H1 (cell line): Measurements from ENCODE around the gene TMEM18. TPM values are rescaled to one million over a fixed set of nuclear protein-coding genes. Genes with fewer than 3 reads are reported as not detected.

Source experiments
- CTCF ChIA-PET: fragments of 300-600 bp; sonication (Branson Sonifier 250); formaldehyde crosslinking; loops from one replicate; lab custom pipeline; 2021; ENCODE audit not compliant: partially characterized antibody; lab: Charles Lee
- POLR2A ChIA-PET: fragments of 300-600 bp; sonication (Branson Sonifier 250); formaldehyde crosslinking; loops from one replicate; lab custom pipeline; 2021; ENCODE audit warnings: inconsistent platforms; ENCODE audit not compliant: partially characterized antibody; lab: Charles Lee
- DNase-seq, 2 experiments: peaks; one replicate each; pipeline versions ENCODE4 v3.0.0 to v3.0.0-alpha.2; 2010 to 2022; ENCODE audit warnings: low spot score in 2 of 2, low read depth in 1 of 2, mixed read lengths in 1 of 2
- FAIRE-seq: peaks from 2 replicates; lab custom pipeline; 2011; peaks lifted over from hg19 to GRCh38; lab: Jason Lieb, UNC
- H2AFZ ChIP-seq: 2 replicates; pipeline ENCODE4 v1.8.1; 2012; ENCODE audit warnings: low read length, inconsistent platforms
- H2AK5ac ChIP-seq: 2 replicates; pipeline ENCODE4 v1.6.1; 2013; ENCODE audit warnings: low read depth, low read length
- H2BK120ac ChIP-seq: replicated peaks from 2 replicates; pipeline ENCODE3; 2013; ENCODE audit warnings: low read depth, low read length, inconsistent platforms
- H2BK12ac ChIP-seq: 2 replicates; pipeline ENCODE4 v1.6.1; 2013; ENCODE audit warnings: low read depth, low read length
- H2BK15ac ChIP-seq: 2 replicates; pipeline ENCODE4 v1.6.1; 2013; ENCODE audit warnings: low read length
- H2BK20ac ChIP-seq: 2 replicates; pipeline ENCODE4 v1.6.1; 2013; ENCODE audit warnings: low read length
- H2BK5ac ChIP-seq: 2 replicates; pipeline ENCODE4 v1.6.1; 2013; ENCODE audit warnings: low read depth, low read length
- H3K14ac ChIP-seq: 2 replicates; pipeline ENCODE4 v1.6.1; 2013; ENCODE audit warnings: inconsistent platforms; ENCODE audit not compliant: insufficient read length
- H3K18ac ChIP-seq: 2 replicates; pipeline ENCODE4 v1.6.1; 2013; ENCODE audit warnings: low read length; ENCODE audit errors: extremely low read depth
- H3K23ac ChIP-seq: 2 replicates; pipeline ENCODE4 v1.6.1; 2013; ENCODE audit warnings: inconsistent platforms; ENCODE audit not compliant: insufficient read length
- H3K23me2 ChIP-seq: 2 replicates; pipeline ENCODE4 v1.6.1; 2013; ENCODE audit warnings: low read depth, low read length
- H3K27ac ChIP-seq: 2 replicates; pipeline ENCODE4 v1.6.1; 2011; ENCODE audit warnings: low read depth, low read length, inconsistent platforms
- H3K27me3 ChIP-seq, 4 experiments: replicated peaks in 1 of 4; 1 replicate in 1 of 4; 2 replicates in 3 of 4; pipeline versions ENCODE4 v1.6.1 to v1.8.1; 2011 to 2013; ENCODE audit warnings: low read length in 3 of 4, mild to moderate bottlenecking in 3 of 4, inconsistent platforms in 2 of 4, mixed read lengths in 2 of 4, moderate library complexity in 1 of 4; ENCODE audit not compliant: control insufficient read depth in 3 of 4, insufficient read depth in 3 of 4; ENCODE audit errors: extremely low read depth in 1 of 4
- H3K36me3 ChIP-seq, 4 experiments: 2 replicates each; pipeline versions ENCODE4 v1.6.1 to v1.8.1; 2011 to 2013; ENCODE audit warnings: mild to moderate bottlenecking in 4 of 4, low read length in 3 of 4, moderate library complexity in 2 of 4, control low read depth in 1 of 4, inconsistent platforms in 1 of 4; ENCODE audit not compliant: insufficient read depth in 4 of 4, control insufficient read depth in 2 of 4
- H3K4ac ChIP-seq: replicated peaks from 2 replicates; pipeline ENCODE3; 2013; ENCODE audit warnings: low read length, low read depth, mixed read lengths, inconsistent platforms; ENCODE audit not compliant: insufficient read length
- H3K4me1 ChIP-seq, 4 experiments: replicated peaks in 1 of 4; 1 replicate in 1 of 4; 2 replicates in 3 of 4; pipeline versions ENCODE4 v1.6.1 to v1.8.1; 2011 to 2013; ENCODE audit warnings: low read length in 3 of 4, inconsistent platforms in 2 of 4, mixed read lengths in 1 of 4; ENCODE audit not compliant: insufficient read depth in 4 of 4, control insufficient read depth in 3 of 4
- H3K4me2 ChIP-seq, 2 experiments: 2 replicates each; pipeline versions ENCODE4 v1.6.1 to v1.8.1; 2011 to 2013; ENCODE audit warnings: low read depth in 2 of 2, low read length in 2 of 2, control low read depth in 1 of 2, inconsistent platforms in 1 of 2, mild to moderate bottlenecking in 1 of 2; ENCODE audit not compliant: insufficient read depth in 1 of 2
- H3K4me3 ChIP-seq, 4 experiments: fragments of 200-600, 300-600 bp in 1 of 4; sonication (generic), shearing (Covaris generic), sonication (Bioruptor Twin) in 1 of 4; 2 replicates each; pipeline versions ENCODE4 v1.5.1 to v1.8.1; 2011 to 2016; ENCODE audit warnings: low read length in 4 of 4, low read depth in 3 of 4, control low read depth in 2 of 4, inconsistent platforms in 2 of 4, mild to moderate bottlenecking in 2 of 4, mixed read lengths in 1 of 4, moderate library complexity in 1 of 4; ENCODE audit not compliant: insufficient read depth in 2 of 4; ENCODE audit errors: extremely low read depth in 1 of 4
- H3K56ac ChIP-seq: replicated peaks from 2 replicates; pipeline ENCODE3; 2013; ENCODE audit warnings: low read depth, mild to moderate bottlenecking, mixed read lengths, low read length, inconsistent platforms; ENCODE audit not compliant: insufficient read length
- H3K79me1 ChIP-seq: 2 replicates; pipeline ENCODE4 v1.6.1; 2013; ENCODE audit warnings: low read depth, low read length, control low read depth
- H3K79me2 ChIP-seq, 2 experiments: 2 replicates each; pipeline versions ENCODE4 v1.6.1 to v1.8.1; 2012 to 2013; ENCODE audit warnings: low read length in 2 of 2, mild to moderate bottlenecking in 2 of 2, inconsistent platforms in 1 of 2; ENCODE audit not compliant: insufficient read depth in 2 of 2, control insufficient read depth in 1 of 2
- H3K9ac ChIP-seq, 4 experiments: replicated peaks in 1 of 4; 1 replicate in 1 of 4; 2 replicates in 3 of 4; pipeline versions ENCODE4 v1.6.1 to v1.8.1; 2011 to 2013; ENCODE audit warnings: low read depth in 3 of 4, low read length in 3 of 4, control low read depth in 2 of 4, mild to moderate bottlenecking in 2 of 4, moderate library complexity in 2 of 4, inconsistent platforms in 1 of 4; ENCODE audit errors: extremely low read depth in 1 of 4
- H3K9me3 ChIP-seq, 2 experiments: 2 replicates each; pipeline versions ENCODE4 v1.6.1 to v1.8.1; 2012 to 2013; ENCODE audit warnings: mild to moderate bottlenecking in 2 of 2, moderate library complexity in 2 of 2, control low read depth in 1 of 2, inconsistent platforms in 1 of 2, low read depth in 1 of 2, low read length in 1 of 2, mixed read lengths in 1 of 2; ENCODE audit not compliant: insufficient read depth in 2 of 2
- H4K20me1 ChIP-seq, 2 experiments: replicated peaks in 1 of 2; 2 replicates each; pipeline versions ENCODE3 to v1.8.1; 2011 to 2013; ENCODE audit warnings: inconsistent platforms in 2 of 2, low read length in 2 of 2, mild to moderate bottlenecking in 1 of 2; ENCODE audit not compliant: insufficient read depth in 2 of 2, control insufficient read depth in 1 of 2
- H4K5ac ChIP-seq: 2 replicates; pipeline ENCODE4 v1.6.1; 2013; ENCODE audit warnings: low read length, low read depth, mixed read lengths, inconsistent platforms; ENCODE audit not compliant: insufficient read length
- H4K8ac ChIP-seq: 2 replicates; pipeline ENCODE4 v1.8.0; 2013; ENCODE audit warnings: mild to moderate bottlenecking, moderate library complexity, low read length, inconsistent platforms; ENCODE audit not compliant: insufficient read depth; ENCODE audit errors: extremely low read depth
- H4K91ac ChIP-seq: replicated peaks from 2 replicates; pipeline ENCODE3; 2013; ENCODE audit warnings: low read length, mixed read lengths, inconsistent platforms; ENCODE audit not compliant: insufficient read length
- HDAC6 ChIP-seq: IDR thresholded peaks from one replicate; pipeline ENCODE4 v1.7.1; 2012; ENCODE audit warnings: low read depth, mild to moderate bottlenecking, inconsistent platforms, low read length, moderate library complexity
- JUN ChIP-seq: IDR thresholded peaks from 2 replicates; pipeline ENCODE4 v1.6.1; 2011; ENCODE audit warnings: low read depth, mild to moderate bottlenecking, improper control_type of control experiment, low read length
- USF2 ChIP-seq: IDR thresholded peaks from 2 replicates; pipeline ENCODE4 v1.6.1; 2011; ENCODE audit warnings: low read length, improper control_type of control experiment
- WGBS, 2 experiments: shearing (Covaris generic) in 1 of 2; methylation state at CpG; one replicate each; pipeline versions ENCODE4 v1.1.6 to v1.1.7; 2013 to 2015; ENCODE audit warnings: low lambda C conversion rate in 2 of 2, mixed read lengths in 2 of 2, inconsistent platforms in 1 of 2, low coverage in 1 of 2, missing lambda C conversion rate in 1 of 2; ENCODE audit not compliant: insufficient replicate concordance in 2 of 2, insufficient coverage in 1 of 2, insufficient read length in 1 of 2; ENCODE audit errors: extremely low coverage in 1 of 2, missing lambda C conversion rate in 1 of 2; 5-methylcytosine and 5-hydroxymethylcytosine counted together
- polyA plus RNA-seq, 7 experiments: library from polyadenylated mRNA; depleted of rRNA in 3 of 7; stranded (reverse) in 5 of 7; unstranded in 2 of 7; fragments of >200 nt in 5 of 7; fragments of 200-250 nt in 2 of 7; gene quantifications; 1 replicate in 5 of 7; 2 replicates in 1 of 7; 4 replicates in 1 of 7; pipeline versions ENCODE4 v1.2.1 to v1.2.3, GENCODE V29; 2011 to 2013; ENCODE audit warnings: missing spikeins in 2 of 7, mixed read lengths in 2 of 7
- total RNA-seq: library from RNA; stranded (reverse); fragmentation: NEBNext Ultra II Directional; extraction: Animal tissue kit (Norgen Biotek cat#: 25700); gene quantifications from 2 replicates; pipeline ENCODE4 v1.2.1, GENCODE V29; 2021

The TMEM18 gene
- total and polyA plus RNA-seq, 2 of the 8 experiments (the other 6 are each of a cell fraction or from before 2014, with no cell fraction given), result 22.4 to 27.1 TPM

- Histone ChIP-seq H3K9ac (no peak overlapping the region), H3K4ac (no peak overlapping the region), H3K23me2 (no peaks in the 10 kb centered on the region), H3K23ac (no peak overlapping the region), H3K27ac (no peak overlapping the region), H2BK12ac (no peak overlapping the region), H3K79me2 (no peaks in the 10 kb centered on the region), H4K5ac (no peak overlapping the region), H3K9me3 (no peaks in the 10 kb centered on the region), H3K79me1 (no peaks in the 10 kb centered on the region), H3K14ac (no peak overlapping the region), H3K18ac (no peak overlapping the region), H3K27me3 (peaks cover 0 to 2% (median 0%) of the 10 kb centered on the region in 4 experiments; a peak in 2 of 7 replicates), H3K4me1 (no peaks in the 10 kb centered on the region; a peak in 2 of 7 replicates), H2AFZ (no peak overlapping the region), H4K8ac (no peak overlapping the region), H3K4me2 (no peak overlapping the region), H2BK15ac (no peak overlapping the region), H2BK20ac (no peak overlapping the region), H2AK5ac (no peak overlapping the region), H3K36me3 (no peaks in the 10 kb centered on the region), H2BK5ac (no peak overlapping the region), H3K4me3 (no peak overlapping the region), H2BK120ac (no peak overlapping the region), H3K56ac (no peak overlapping the region), H4K91ac (no peak overlapping the region), H4K20me1 (no peaks in the 10 kb centered on the region)
- FAIRE-seq (no peak), DNase-seq (no peak)
- 89% methylated on average over 7 of the region's 7 CpGs; no CpG with 5 or more reads in 1 of the 2 experiments for WGBS, 2 experiments
- CTCF ChIA-PET, result interaction anchor here (0.6 to 1.6 kb wide), 3 partner anchors 10 to 170 kb away, joined by 3 to 7 read pairs (median 3); no protein-coding TSS in a partner anchor
- POLR2A ChIA-PET, result interaction anchor here (0.8 kb wide), 1 partner anchor 26 kb away, joined by 3 read pairs; no protein-coding TSS in a partner anchor
- no peak for TF ChIP-seq JUN
- TF ChIP-seq USF2, result no peak
- no peak for TF ChIP-seq HDAC6
Measured at GRCh38 chr2:705971-706511, 28.8 kb upstream of the TMEM18 start.
